ENCODE measurements around the gene QKI.

GRCh38 chr6:163394659-163395058 is 19.9 kb upstream of the QKI start:
- TF ChIP-seq POLR2A (IDR thresholded peaks at IDR 0.05; ENCODE audit: low read depth, low read length) = no peak
- no peak for TF ChIP-seq TAF1 (IDR thresholded peaks at IDR 0.05; ENCODE audit: low read depth, low read length)

Data from GM12891 (cell line).